ENCODE data around the gene C1QBP. TPM values are rescaled to one million over a fixed set of nuclear protein-coding genes. Genes with fewer than 3 reads are reported as not detected.

The C1QBP gene
- total and polyA plus RNA-seq, 4 donors: 94.9 to 123 (median 112) TPM

DNA sequence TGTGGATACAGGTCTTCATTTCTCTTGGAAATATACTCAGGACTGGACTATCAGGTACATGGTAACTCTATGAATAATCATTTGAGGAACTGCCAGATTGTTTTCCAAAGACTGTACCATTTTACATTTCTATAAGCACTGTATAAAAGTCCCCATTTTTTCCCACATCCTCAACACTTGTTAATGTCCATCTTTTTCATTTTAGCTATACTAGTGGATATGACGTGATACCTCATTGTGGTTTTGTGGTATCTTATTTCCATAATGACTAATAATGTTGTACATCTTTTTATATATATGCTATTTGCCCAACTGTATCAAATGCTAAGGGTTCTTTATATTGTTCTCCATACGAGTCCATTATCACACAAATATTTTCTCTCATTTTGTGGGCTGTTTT is 42.3 kb downstream of the C1QBP start (continued):
- TF ChIP-seq RAD21 (IDR thresholded peaks at IDR 0.05) (no peak), NR2F2 (IDR thresholded peaks at IDR 0.05) (no peak)
- TF ChIP-seq, protein P1, sequence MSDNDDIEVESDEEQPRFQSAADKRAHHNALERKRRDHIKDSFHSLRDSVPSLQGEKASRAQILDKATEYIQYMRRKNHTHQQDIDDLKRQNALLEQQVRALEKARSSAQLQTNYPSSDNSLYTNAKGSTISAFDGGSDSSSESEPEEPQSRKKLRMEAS (IDR thresholded peaks at IDR 0.05): no peak
- TF ChIP-seq, protein P2, sequence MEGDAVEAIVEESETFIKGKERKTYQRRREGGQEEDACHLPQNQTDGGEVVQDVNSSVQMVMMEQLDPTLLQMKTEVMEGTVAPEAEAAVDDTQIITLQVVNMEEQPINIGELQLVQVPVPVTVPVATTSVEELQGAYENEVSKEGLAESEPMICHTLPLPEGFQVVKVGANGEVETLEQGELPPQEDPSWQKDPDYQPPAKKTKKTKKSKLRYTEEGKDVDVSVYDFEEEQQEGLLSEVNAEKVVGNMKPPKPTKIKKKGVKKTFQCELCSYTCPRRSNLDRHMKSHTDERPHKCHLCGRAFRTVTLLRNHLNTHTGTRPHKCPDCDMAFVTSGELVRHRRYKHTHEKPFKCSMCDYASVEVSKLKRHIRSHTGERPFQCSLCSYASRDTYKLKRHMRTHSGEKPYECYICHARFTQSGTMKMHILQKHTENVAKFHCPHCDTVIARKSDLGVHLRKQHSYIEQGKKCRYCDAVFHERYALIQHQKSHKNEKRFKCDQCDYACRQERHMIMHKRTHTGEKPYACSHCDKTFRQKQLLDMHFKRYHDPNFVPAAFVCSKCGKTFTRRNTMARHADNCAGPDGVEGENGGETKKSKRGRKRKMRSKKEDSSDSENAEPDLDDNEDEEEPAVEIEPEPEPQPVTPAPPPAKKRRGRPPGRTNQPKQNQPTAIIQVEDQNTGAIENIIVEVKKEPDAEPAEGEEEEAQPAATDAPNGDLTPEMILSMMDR (IDR thresholded peaks at IDR 0.05; ENCODE audit: low read depth, low read length, missing input control): no peak

DNA sequence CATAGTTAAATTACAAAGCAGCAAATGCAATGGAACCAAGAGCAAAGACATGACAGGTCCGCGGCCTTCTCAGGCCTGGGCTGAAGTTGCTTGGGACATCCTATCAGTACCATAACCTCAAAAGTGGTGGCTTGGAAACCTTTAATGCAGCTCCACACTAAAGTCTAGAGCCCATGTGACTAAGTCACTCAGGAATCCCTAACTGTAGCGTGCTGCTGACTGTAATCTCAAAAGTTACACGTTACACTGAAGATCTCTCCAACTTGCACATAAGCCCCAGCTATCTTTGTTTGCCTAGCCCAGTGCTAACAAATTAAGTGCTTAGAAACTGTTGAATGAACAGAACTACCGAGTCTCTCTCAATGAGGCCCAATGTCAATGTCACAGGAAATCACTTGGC is 47.3 kb downstream of the C1QBP start:
- DNase-seq (ENCODE audit: low spot score): no peak
- WGBS: 83% methylated on average over 5 of the region's 5 CpGs
- no peaks in the 10 kb centered on the region for H3K27me3 ChIP-seq (ENCODE audit: control insufficient read depth in 4 of 4, insufficient read depth in 4 of 4, low read length in 3 of 4)
- peaks cover 0 to 2% (median 0%) of the 10 kb centered on the region in 4 donors for H3K4me1 ChIP-seq (ENCODE audit: control insufficient read depth in 4 of 4, insufficient read depth in 4 of 4, low read length in 3 of 4)
- H3K36me3 ChIP-seq (ENCODE audit: control insufficient read depth in 4 of 4, insufficient read depth in 3 of 4, low read depth in 1 of 4, low read length in 3 of 4): peaks cover 20 to 71% (median 57%) of the 10 kb centered on the region in 4 donors
- H3K4me3 ChIP-seq (ENCODE audit: low read depth in 1 of 3, low read length in 3 of 3): no peak overlapping the region
- no peak overlapping the region for H3K27ac ChIP-seq (ENCODE audit: low read depth in 1 of 2, low read length in 2 of 2)
- H3K9ac ChIP-seq (ENCODE audit: low read depth in 1 of 2, low read length in 2 of 2): no peak overlapping the region
- no peaks in the 10 kb centered on the region for H3K9me3 ChIP-seq (ENCODE audit: control insufficient read depth in 4 of 4, low read length in 3 of 4)
- TF ChIP-seq, protein P3, sequence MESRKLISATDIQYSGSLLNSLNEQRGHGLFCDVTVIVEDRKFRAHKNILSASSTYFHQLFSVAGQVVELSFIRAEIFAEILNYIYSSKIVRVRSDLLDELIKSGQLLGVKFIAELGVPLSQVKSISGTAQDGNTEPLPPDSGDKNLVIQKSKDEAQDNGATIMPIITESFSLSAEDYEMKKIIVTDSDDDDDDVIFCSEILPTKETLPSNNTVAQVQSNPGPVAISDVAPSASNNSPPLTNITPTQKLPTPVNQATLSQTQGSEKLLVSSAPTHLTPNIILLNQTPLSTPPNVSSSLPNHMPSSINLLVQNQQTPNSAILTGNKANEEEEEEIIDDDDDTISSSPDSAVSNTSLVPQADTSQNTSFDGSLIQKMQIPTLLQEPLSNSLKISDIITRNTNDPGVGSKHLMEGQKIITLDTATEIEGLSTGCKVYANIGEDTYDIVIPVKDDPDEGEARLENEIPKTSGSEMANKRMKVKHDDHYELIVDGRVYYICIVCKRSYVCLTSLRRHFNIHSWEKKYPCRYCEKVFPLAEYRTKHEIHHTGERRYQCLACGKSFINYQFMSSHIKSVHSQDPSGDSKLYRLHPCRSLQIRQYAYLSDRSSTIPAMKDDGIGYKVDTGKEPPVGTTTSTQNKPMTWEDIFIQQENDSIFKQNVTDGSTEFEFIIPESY (IDR thresholded peaks at IDR 0.05): no peak
- TF ChIP-seq HNF4G (IDR thresholded peaks at IDR 0.05) (no peak), FOXA2 (IDR thresholded peaks at IDR 0.05) (no peak), SP1 (IDR thresholded peaks at IDR 0.05) (no peak), TAF1 (conservative IDR thresholded peaks at IDR 0.05) (no peak), EGR1 (IDR thresholded peaks at IDR 0.05; ENCODE audit: low read depth in 2 of 2) (no peak), RXRA (IDR thresholded peaks at IDR 0.05) (no peak), NR2F2 (IDR thresholded peaks at IDR 0.05) (no peak), FOXA1 (IDR thresholded peaks at IDR 0.05) (no peak), GABPA (IDR thresholded peaks at IDR 0.05 in 1 of 2, conservative IDR thresholded peaks at IDR 0.05 in 1 of 2) (no peak), RAD21 (IDR thresholded peaks at IDR 0.05) (no peak), HNF4A (conservative IDR thresholded peaks at IDR 0.05) (no peak), YY1 (IDR thresholded peaks at IDR 0.05) (no peak), JUND (IDR thresholded peaks at IDR 0.05) (no peak)
- TF ChIP-seq, protein P4, sequence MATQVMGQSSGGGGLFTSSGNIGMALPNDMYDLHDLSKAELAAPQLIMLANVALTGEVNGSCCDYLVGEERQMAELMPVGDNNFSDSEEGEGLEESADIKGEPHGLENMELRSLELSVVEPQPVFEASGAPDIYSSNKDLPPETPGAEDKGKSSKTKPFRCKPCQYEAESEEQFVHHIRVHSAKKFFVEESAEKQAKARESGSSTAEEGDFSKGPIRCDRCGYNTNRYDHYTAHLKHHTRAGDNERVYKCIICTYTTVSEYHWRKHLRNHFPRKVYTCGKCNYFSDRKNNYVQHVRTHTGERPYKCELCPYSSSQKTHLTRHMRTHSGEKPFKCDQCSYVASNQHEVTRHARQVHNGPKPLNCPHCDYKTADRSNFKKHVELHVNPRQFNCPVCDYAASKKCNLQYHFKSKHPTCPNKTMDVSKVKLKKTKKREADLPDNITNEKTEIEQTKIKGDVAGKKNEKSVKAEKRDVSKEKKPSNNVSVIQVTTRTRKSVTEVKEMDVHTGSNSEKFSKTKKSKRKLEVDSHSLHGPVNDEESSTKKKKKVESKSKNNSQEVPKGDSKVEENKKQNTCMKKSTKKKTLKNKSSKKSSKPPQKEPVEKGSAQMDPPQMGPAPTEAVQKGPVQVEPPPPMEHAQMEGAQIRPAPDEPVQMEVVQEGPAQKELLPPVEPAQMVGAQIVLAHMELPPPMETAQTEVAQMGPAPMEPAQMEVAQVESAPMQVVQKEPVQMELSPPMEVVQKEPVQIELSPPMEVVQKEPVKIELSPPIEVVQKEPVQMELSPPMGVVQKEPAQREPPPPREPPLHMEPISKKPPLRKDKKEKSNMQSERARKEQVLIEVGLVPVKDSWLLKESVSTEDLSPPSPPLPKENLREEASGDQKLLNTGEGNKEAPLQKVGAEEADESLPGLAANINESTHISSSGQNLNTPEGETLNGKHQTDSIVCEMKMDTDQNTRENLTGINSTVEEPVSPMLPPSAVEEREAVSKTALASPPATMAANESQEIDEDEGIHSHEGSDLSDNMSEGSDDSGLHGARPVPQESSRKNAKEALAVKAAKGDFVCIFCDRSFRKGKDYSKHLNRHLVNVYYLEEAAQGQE (IDR thresholded peaks at IDR 0.05): no peak
- TF ChIP-seq, protein P2 (IDR thresholded peaks at IDR 0.05; ENCODE audit: low read depth, low read length, missing input control): no peak
- TF ChIP-seq, protein P1 (IDR thresholded peaks at IDR 0.05): no peak
- TF ChIP-seq, protein P5, sequence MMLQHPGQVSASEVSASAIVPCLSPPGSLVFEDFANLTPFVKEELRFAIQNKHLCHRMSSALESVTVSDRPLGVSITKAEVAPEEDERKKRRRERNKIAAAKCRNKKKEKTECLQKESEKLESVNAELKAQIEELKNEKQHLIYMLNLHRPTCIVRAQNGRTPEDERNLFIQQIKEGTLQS (IDR thresholded peaks at IDR 0.05): no peak
